ENCODE measurements around the gene CCDC85C.

Gene CCDC85C

GRCh38 chr14:99570544-99571302 lies 33.3 kb downstream of the CCDC85C start:
- DNase-seq: no peak

- no peak for DNase-seq
Observed at GRCh38 chr14:99569725-99570543, 34.1 kb downstream of the CCDC85C start.

- no peak for DNase-seq
Observed at GRCh38 chr14:99568567-99569560, 35.1 kb downstream of the CCDC85C start.

GRCh38 chr14:99566390-99567354 lies 37.3 kb downstream of the CCDC85C start:
- DNase-seq: no peak

- peak; percentile 44 for DNase-seq
Observed at GRCh38 chr14:99566009-99566389, 38.0 kb downstream of the CCDC85C start.

- no peak for DNase-seq
Observed at GRCh38 chr14:99565383-99565782, 38.6 kb downstream of the CCDC85C start.

GRCh38 chr14:99564926-99565259 lies 39.1 kb downstream of the CCDC85C start:
- peak; percentile 91 for DNase-seq

- peak; percentile 95 for DNase-seq
Observed at GRCh38 chr14:99564256-99564925, 39.6 kb downstream of the CCDC85C start.

GRCh38 chr14:99563749-99564129 lies 40.3 kb downstream of the CCDC85C start:
- no peak for DNase-seq

GRCh38 chr14:99562856-99563748 lies 40.9 kb downstream of the CCDC85C start:
- DNase-seq: peak; percentile 86

- DNase-seq: no peak
Observed at GRCh38 chr14:99561864-99562263, 42.1 kb downstream of the CCDC85C start.

- peak; percentile 64 for DNase-seq
Observed at GRCh38 chr14:99560922-99561683, 42.9 kb downstream of the CCDC85C start.

GRCh38 chr14:99560403-99560802 lies 43.6 kb downstream of the CCDC85C start:
- no peak for DNase-seq

- no peak for DNase-seq
Observed at GRCh38 chr14:99559286-99559990, 44.6 kb downstream of the CCDC85C start.

- DNase-seq: no peak
Observed at GRCh38 chr14:99556134-99556791, 47.7 kb downstream of the CCDC85C start.

GRCh38 chr14:99554757-99555531 lies 49.1 kb downstream of the CCDC85C start:
- DNase-seq: no peak

GRCh38 chr14:99554184-99554583 lies 49.8 kb downstream of the CCDC85C start:
- DNase-seq: no peak
